ENCODE results near the gene EMC8.

EMC8 gene

GRCh38 chr16:85734311-85735017 is 64.9 kb downstream of the EMC8 start:
- DNase-seq (ENCODE audit: extremely low spot score): no peak
- ChIA-PET CTCF (no interaction called here), POLR2A (no interaction called here)
- TF ChIP-seq FOXK2 (IDR thresholded peaks at IDR 0.05): no peak
- TF ChIP-seq ARNT (IDR thresholded peaks at IDR 0.05): no peak
- TF ChIP-seq SUZ12 (IDR thresholded peaks at IDR 0.05): no peak
- no peak for TF ChIP-seq NFRKB (IDR thresholded peaks at IDR 0.05)
- TF ChIP-seq FOXM1 (IDR thresholded peaks at IDR 0.05; ENCODE audit: borderline replicate concordance): no peak
- TF ChIP-seq ZNF384 (IDR thresholded peaks at IDR 0.05): no peak
- TF ChIP-seq BHLHE40 (IDR thresholded peaks at IDR 0.05; ENCODE audit: borderline replicate concordance): no peak
- TF ChIP-seq CTBP1 (IDR thresholded peaks at IDR 0.05; ENCODE audit: borderline replicate concordance): no peak
- TF ChIP-seq LEF1 (IDR thresholded peaks at IDR 0.05; ENCODE audit: borderline replicate concordance): no peak
- TF ChIP-seq HDGF (IDR thresholded peaks at IDR 0.05; ENCODE audit: borderline replicate concordance): no peak
- no peak for TF ChIP-seq SP1 (IDR thresholded peaks at IDR 0.05)
- TF ChIP-seq ELF4 (IDR thresholded peaks at IDR 0.05): no peak
- no peak for TF ChIP-seq FOXA1 (IDR thresholded peaks at IDR 0.05)
- no peak for TF ChIP-seq PKNOX1 (IDR thresholded peaks at IDR 0.05)

GRCh38 chr16:85733839-85734170 is 65.5 kb downstream of the EMC8 start:
- TF ChIP-seq HDGF (IDR thresholded peaks at IDR 0.05; ENCODE audit: borderline replicate concordance) (no peak), ELF4 (IDR thresholded peaks at IDR 0.05) (no peak), ZNF384 (IDR thresholded peaks at IDR 0.05) (no peak), PKNOX1 (IDR thresholded peaks at IDR 0.05) (peak; percentile 94)
- ChIA-PET CTCF (no interaction called here), POLR2A (no interaction called here)
- DNase-seq (ENCODE audit: extremely low spot score): no peak

- TF ChIP-seq HDGF (IDR thresholded peaks at IDR 0.05; ENCODE audit: borderline replicate concordance) (no peak), SP1 (IDR thresholded peaks at IDR 0.05) (no peak), FOXM1 (IDR thresholded peaks at IDR 0.05; ENCODE audit: borderline replicate concordance) (no peak), L3MBTL2 (conservative IDR thresholded peaks at IDR 0.05) (no peak), PKNOX1 (IDR thresholded peaks at IDR 0.05) (no peak), NFRKB (IDR thresholded peaks at IDR 0.05) (no peak), BHLHE40 (IDR thresholded peaks at IDR 0.05; ENCODE audit: borderline replicate concordance) (no peak), ZNF384 (IDR thresholded peaks at IDR 0.05) (no peak), FOXK2 (IDR thresholded peaks at IDR 0.05) (no peak), SUZ12 (IDR thresholded peaks at IDR 0.05) (no peak)
- POLR2A ChIA-PET: no interaction called here
- CTCF ChIA-PET: no interaction called here
- DNase-seq (ENCODE audit: extremely low spot score): no peak
Measured at GRCh38 chr16:85733155-85733838, 66.0 kb downstream of the EMC8 start.

GRCh38 chr16:85731179-85731578 is 68.2 kb downstream of the EMC8 start:
- ChIA-PET CTCF (interaction anchor here (0.6 to 1.3 kb wide), 3 partner anchors 12 to 88 kb away, joined by 4 to 7 read pairs (median 7); no protein-coding TSS in a partner anchor), POLR2A (no interaction called here)
- DNase-seq (ENCODE audit: extremely low spot score): no peak
- no peak for TF ChIP-seq NFRKB (IDR thresholded peaks at IDR 0.05)
- TF ChIP-seq HDGF (IDR thresholded peaks at IDR 0.05; ENCODE audit: borderline replicate concordance): no peak
- no peak for TF ChIP-seq PKNOX1 (IDR thresholded peaks at IDR 0.05)
- no peak for TF ChIP-seq ELF4 (IDR thresholded peaks at IDR 0.05)
- TF ChIP-seq LEF1 (IDR thresholded peaks at IDR 0.05; ENCODE audit: borderline replicate concordance): no peak
- TF ChIP-seq SUZ12 (IDR thresholded peaks at IDR 0.05): no peak
- no peak for TF ChIP-seq SP1 (IDR thresholded peaks at IDR 0.05)
- no peak for TF ChIP-seq L3MBTL2 (conservative IDR thresholded peaks at IDR 0.05)
- TF ChIP-seq ARNT (IDR thresholded peaks at IDR 0.05): no peak
- no peak for TF ChIP-seq TARDBP (IDR thresholded peaks at IDR 0.05)
- TF ChIP-seq FOXK2 (IDR thresholded peaks at IDR 0.05): no peak
- no peak for TF ChIP-seq BHLHE40 (IDR thresholded peaks at IDR 0.05; ENCODE audit: borderline replicate concordance)
- TF ChIP-seq CTBP1 (IDR thresholded peaks at IDR 0.05; ENCODE audit: borderline replicate concordance): no peak
- no peak for TF ChIP-seq FOXM1 (IDR thresholded peaks at IDR 0.05; ENCODE audit: borderline replicate concordance)
- TF ChIP-seq ZNF384 (IDR thresholded peaks at IDR 0.05): no peak
- TF ChIP-seq FOXA1 (IDR thresholded peaks at IDR 0.05): no peak

- TF ChIP-seq NFRKB (IDR thresholded peaks at IDR 0.05) (no peak), CTBP1 (IDR thresholded peaks at IDR 0.05; ENCODE audit: borderline replicate concordance) (no peak), FOXM1 (IDR thresholded peaks at IDR 0.05; ENCODE audit: borderline replicate concordance) (no peak), HDGF (IDR thresholded peaks at IDR 0.05; ENCODE audit: borderline replicate concordance) (no peak), FOXA1 (IDR thresholded peaks at IDR 0.05) (no peak), SUZ12 (IDR thresholded peaks at IDR 0.05) (no peak), SP1 (IDR thresholded peaks at IDR 0.05) (no peak), ELF4 (IDR thresholded peaks at IDR 0.05) (no peak), TARDBP (IDR thresholded peaks at IDR 0.05) (no peak), BHLHE40 (IDR thresholded peaks at IDR 0.05; ENCODE audit: borderline replicate concordance) (no peak), L3MBTL2 (conservative IDR thresholded peaks at IDR 0.05) (no peak), PKNOX1 (IDR thresholded peaks at IDR 0.05) (no peak), LEF1 (IDR thresholded peaks at IDR 0.05; ENCODE audit: borderline replicate concordance) (no peak), ARNT (IDR thresholded peaks at IDR 0.05) (no peak), ZNF384 (IDR thresholded peaks at IDR 0.05) (no peak), FOXK2 (IDR thresholded peaks at IDR 0.05) (no peak)
- DNase-seq (ENCODE audit: extremely low spot score): no peak
- POLR2A ChIA-PET: no interaction called here
- CTCF ChIA-PET: no interaction called here
Measured at GRCh38 chr16:85730186-85730465, 69.2 kb downstream of the EMC8 start.
